Activated T-cell treated with anti-CD3 and anti-CD28 coated beads, Interleukin-2, amount 50 U/mL, for 4 hours (primary cell): ENCODE measurements around the gene HOXB8. TPM values are rescaled to one million over a fixed set of nuclear protein-coding genes. Genes with fewer than 3 reads are reported as not detected.
A peak's percentile ranks its signal among the peaks of the same experiment; 100 is the strongest.

ENCODE experiments used
- ATAC-seq, 2 donors: fragments of 200-7000 bp; cut with Tn5 transposase; one replicate each; pipeline ENCODE4 v1.10.0; 2021
- DNase-seq: peaks from one replicate; pipeline ENCODE4 v3.0.0-alpha.2; 2020
- H3K27me3 Mint-ChIP-seq: one replicate; pipeline ENCODE4 v1.8.0; 2021; ENCODE audit warnings: low read depth, mixed read lengths
- H3K36me3 Mint-ChIP-seq: one replicate; pipeline ENCODE4 v1.8.0; 2022; ENCODE audit warnings: mixed read lengths; ENCODE audit not compliant: insufficient read depth
- H3K4me1 Mint-ChIP-seq: one replicate; pipeline ENCODE4 v1.8.0; 2021; ENCODE audit warnings: low read depth, mixed read lengths
- H3K4me3 Mint-ChIP-seq: one replicate; pipeline ENCODE4 v1.8.0; 2021; ENCODE audit warnings: mild to moderate bottlenecking, moderate library complexity, mixed read lengths
- H3K9me3 Mint-ChIP-seq: one replicate; pipeline ENCODE4 v1.8.0; 2021; ENCODE audit warnings: mixed read lengths
- total RNA-seq, 3 donors: library from RNA; stranded (reverse); gene quantifications; one replicate each; pipeline ENCODE4 v1.2.1, GENCODE V29; 2021

HOXB8 gene
- total RNA-seq, 3 donors from 2014 or later, result 0.14 to 0.18 TPM; not detected in 1

DNA sequence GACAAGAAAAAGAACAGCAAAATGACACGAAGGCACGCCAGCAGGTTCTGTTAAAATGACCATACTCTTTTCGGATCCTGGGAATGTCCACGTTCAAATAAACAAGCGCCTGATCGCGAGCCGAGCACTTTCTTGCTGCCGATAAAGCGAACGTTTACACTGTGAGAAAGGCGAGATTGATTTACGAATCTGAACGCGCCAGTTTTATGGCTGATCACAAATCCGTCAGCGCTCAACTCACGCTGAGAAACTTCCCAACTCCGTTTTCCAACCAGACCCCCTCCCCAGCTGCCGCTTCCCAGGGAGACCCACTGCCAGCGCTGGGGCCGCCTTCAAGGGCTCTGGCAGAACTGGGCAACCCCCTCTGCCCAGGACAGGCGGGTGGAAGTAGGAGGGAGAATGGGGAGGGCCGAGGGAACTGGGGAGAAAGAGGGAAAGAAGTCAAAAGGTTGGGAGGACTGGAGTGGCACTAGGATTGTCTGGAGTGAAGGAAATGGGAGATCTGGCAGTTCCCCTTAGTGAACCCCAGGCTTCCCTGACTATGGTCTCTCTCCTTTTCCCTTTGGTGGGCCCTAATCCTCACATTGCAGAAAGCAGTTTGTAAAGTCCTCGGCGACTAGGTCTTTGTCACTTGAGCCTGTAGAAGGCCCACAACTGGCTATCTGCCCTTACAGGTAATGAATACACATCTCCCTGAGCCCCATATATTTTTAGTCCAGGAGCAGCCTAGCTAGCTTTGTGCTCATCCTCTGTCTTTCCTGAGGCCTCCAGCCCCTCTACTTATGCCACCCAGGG lies 43.9 kb downstream of the HOXB8 start:
- Mint-ChIP-seq H3K27me3 (peaks cover 10% of the 10 kb centered on the region), H3K36me3 (no peaks in the 10 kb centered on the region), H3K4me1 (peaks cover 11% of the 10 kb centered on the region), H3K9me3 (no peaks in the 10 kb centered on the region), H3K4me3 (no peak overlapping the region)
- no peak for ATAC-seq
- DNase-seq, result no peak

DNA sequence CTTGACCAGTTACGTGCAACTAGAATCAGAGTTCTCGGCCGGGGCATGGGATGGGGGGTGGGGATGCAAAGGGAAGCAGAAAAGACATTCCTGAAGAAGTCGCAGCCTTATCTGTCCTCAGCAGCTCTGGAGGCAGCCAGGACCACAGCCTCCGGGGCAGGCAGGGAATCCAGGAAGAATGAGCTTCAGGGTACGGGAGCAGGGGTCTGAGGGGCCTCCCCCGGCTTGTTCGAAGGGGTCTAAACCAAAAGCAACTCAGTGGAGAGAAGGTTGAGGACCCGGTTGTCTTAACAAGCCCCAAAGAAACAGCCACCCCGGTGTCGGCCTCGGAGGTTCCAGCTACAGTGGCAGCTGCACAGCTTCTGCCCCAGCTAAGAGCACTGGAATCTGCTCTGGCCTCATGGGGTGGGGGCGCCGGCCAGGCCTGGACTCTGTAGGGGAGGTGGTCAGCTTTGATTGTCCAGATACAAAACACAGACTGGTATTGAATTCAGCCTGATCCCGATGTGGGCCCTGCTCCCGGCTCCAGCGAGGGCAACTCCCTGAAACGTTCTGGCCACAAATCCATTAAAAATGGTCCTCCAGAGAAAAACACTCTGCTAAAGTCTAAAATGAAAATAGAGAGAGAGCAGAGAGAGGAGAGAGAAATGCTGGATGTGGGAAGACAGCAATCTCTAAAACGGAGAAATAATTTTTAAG lies 44.6 kb downstream of the HOXB8 start:
- H3K4me1 Mint-ChIP-seq, result peaks cover 7% of the 10 kb centered on the region
- peaks cover 10% of the 10 kb centered on the region for H3K27me3 Mint-ChIP-seq
- DNase-seq, result no peak
- no peaks in the 10 kb centered on the region for H3K36me3 Mint-ChIP-seq
- no peak overlapping the region for H3K4me3 Mint-ChIP-seq
- H3K9me3 Mint-ChIP-seq, result no peaks in the 10 kb centered on the region
- no peak for ATAC-seq

DNA sequence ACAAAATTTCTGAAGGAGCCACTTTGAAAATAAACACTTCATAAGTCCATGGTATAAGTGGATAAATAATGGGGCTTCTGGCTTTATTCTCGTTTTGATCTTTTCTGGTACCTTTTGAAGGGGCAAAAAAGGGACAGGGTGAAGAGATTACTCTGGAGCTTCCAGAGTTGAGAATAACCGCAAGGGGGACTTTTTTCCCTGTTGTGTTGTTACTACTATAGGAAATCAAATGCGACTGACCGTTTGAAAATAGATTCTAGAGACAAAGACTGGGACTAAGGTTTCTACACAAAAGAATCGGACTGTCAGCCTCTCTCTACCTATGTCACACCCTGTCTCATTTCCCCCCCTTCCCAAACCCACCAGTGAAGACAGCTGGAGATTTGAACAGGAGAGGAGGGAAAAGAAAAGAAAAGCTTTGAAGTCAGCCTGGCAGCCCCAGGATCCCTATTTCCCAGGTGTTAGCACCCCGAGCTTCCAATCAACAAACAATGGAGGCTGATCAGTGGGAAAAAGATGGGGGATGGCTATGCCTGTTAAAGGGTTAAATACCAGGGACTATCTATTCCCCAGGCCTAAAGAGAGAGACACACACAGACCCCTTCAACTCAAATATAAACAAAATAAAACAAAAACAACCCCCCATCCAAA lies 45.3 kb downstream of the HOXB8 start:
- DNase-seq, result no peak
- no peak for ATAC-seq
- Mint-ChIP-seq H3K4me1 (peaks cover 6% of the 10 kb centered on the region), H3K36me3 (no peaks in the 10 kb centered on the region), H3K4me3 (no peak overlapping the region), H3K27me3 (peaks cover 11% of the 10 kb centered on the region), H3K9me3 (no peaks in the 10 kb centered on the region)

DNA sequence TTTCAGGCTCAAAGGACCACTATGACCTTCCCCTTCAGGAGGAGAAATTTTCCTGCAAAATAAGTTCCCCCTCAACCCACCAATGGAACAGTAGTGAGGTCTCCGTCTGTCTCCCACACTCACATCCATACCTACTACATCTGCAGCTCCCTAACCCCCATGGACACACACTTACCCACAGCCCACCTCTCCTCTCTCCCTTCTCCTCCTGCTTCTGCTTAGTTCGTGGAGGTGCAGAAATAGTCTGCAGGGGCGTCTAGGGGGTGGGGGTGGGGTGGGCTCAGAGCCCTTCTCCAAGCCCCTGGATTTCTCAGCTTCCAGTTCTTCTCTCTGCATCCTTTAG lies 45.9 kb downstream of the HOXB8 start:
- no peak for ATAC-seq
- peaks cover 7% of the 10 kb centered on the region for H3K4me1 Mint-ChIP-seq

GRCh38 chr17:48568499-48569239 lies 46.4 kb downstream of the HOXB8 start:
- Mint-ChIP-seq H3K4me1 (peaks cover 7% of the 10 kb centered on the region), H3K9me3 (no peaks in the 10 kb centered on the region), H3K36me3 (no peaks in the 10 kb centered on the region), H3K27me3 (peaks cover 10% of the 10 kb centered on the region), H3K4me3 (peak overlapping the region; percentile 19)
- no peak for DNase-seq
- ATAC-seq, result no peak

More for the DNA sequence above, 45.9 kb downstream of the HOXB8 start:
- Mint-ChIP-seq H3K36me3 (no peaks in the 10 kb centered on the region), H3K27me3 (peaks cover 11% of the 10 kb centered on the region), H3K4me3 (no peak overlapping the region), H3K9me3 (no peaks in the 10 kb centered on the region)
- DNase-seq, result no peak

DNA sequence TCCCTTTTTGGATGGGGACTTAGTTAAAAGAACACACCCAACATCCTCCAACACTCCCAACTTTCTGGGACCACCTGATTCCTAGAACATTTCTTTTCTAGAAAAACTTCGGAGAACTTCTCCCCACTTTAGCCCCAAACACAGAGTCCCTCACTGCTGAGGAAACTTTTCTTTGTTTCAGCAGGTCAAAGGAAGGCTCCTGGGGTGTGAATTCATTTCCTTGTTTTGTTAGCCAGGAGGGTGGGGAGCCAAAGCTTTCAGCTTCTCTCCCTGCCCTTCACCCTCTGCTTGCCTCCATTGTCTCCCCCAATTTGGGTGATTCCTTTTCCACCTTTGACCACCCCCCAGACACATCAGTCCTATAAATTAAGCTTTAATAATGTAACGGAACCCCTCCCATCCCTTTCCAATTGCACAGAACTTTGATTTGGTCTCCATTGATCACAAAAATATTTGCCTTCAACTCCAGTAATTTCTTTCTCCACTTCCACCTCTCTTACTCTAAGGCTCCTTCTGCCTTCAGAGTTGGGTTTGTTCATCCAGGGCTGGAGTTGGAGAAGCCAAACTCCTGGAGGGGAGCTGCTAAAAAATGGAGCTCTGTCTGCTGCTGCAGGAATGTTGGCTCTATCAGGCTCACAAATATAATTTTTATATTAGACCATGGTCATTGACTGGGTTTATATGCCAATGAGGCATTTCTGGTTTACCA lies 47.3 kb downstream of the HOXB8 start:
- Mint-ChIP-seq H3K36me3 (no peaks in the 10 kb centered on the region), H3K9me3 (no peaks in the 10 kb centered on the region), H3K4me3 (no peak overlapping the region), H3K27me3 (peaks cover 11% of the 10 kb centered on the region), H3K4me1 (peaks cover 7% of the 10 kb centered on the region)
- no peak for DNase-seq
- no peak for ATAC-seq

- Mint-ChIP-seq H3K27me3 (peaks cover 11% of the 10 kb centered on the region), H3K36me3 (no peaks in the 10 kb centered on the region), H3K4me3 (no peak overlapping the region), H3K4me1 (peaks cover 7% of the 10 kb centered on the region), H3K9me3 (no peaks in the 10 kb centered on the region)
- ATAC-seq (no peak), DNase-seq (no peak)
Measured at GRCh38 chr17:48567209-48567608, 47.9 kb downstream of the HOXB8 start.

DNA sequence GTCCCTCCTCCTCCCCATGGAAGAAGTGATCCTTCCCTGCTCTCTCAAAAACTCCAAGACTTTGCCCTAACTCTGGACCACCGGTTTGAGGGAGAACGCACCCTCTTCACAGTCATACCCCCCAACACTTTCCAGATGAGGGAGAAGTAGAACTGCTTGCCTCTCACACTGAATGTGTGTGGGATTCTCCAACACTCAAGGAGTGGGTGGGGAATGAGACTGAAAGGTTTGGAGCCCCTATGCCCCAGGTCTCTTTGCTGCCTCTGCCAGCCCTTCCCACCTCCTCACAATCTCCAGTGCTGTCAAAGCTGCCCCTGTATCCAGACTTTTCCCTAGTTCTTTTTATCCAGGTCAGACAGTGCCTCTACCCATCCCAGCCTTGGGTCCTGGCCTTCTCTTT lies 48.4 kb downstream of the HOXB8 start:
- DNase-seq (no peak), ATAC-seq (no peak)
- peaks cover 11% of the 10 kb centered on the region for H3K27me3 Mint-ChIP-seq
- peaks cover 8% of the 10 kb centered on the region for H3K4me1 Mint-ChIP-seq
- no peaks in the 10 kb centered on the region for H3K36me3 Mint-ChIP-seq
- no peaks in the 10 kb centered on the region for H3K9me3 Mint-ChIP-seq
- H3K4me3 Mint-ChIP-seq, result no peak overlapping the region

DNA sequence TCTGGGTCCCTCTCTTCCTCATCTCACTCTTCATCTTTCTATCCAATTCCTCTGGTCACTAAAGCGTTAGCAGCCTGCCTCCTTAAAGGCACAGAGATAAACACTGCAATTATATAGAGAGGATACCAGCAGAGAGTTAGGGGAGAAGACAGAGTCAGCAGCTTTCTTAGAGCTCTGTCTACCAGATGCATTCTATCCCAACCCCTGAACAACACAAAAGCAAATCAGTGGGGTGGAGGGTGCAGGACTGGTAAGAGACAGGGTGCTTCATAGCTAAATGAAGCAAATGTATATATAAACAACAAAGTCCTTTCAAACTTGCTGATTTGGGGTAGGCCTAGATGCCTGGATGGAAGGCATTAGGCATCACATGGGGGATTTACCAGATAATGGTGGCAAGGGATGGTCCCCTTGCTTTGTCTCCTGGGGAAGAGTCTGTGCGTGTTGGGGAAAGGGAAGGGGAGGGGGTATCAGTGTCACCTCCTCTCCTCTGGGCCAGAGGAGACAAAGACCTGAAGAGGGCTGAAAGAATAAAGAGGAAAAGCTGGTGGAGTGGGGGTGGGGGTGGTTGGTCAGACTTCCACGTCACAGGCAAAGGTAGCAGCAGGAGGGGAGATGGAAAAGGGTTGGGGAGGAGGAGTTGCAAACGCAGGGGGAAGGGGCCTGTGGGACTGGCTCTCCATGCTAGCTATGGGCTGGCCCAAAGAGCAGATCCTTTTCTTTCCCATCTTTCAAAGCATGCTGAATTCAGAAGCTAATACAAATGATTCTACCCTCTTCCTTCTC lies 49.0 kb downstream of the HOXB8 start:
- Mint-ChIP-seq H3K9me3 (no peaks in the 10 kb centered on the region), H3K36me3 (no peaks in the 10 kb centered on the region), H3K4me3 (no peak overlapping the region), H3K27me3 (peaks cover 11% of the 10 kb centered on the region), H3K4me1 (peaks cover 10% of the 10 kb centered on the region)
- DNase-seq (no peak), ATAC-seq (no peak)

DNA sequence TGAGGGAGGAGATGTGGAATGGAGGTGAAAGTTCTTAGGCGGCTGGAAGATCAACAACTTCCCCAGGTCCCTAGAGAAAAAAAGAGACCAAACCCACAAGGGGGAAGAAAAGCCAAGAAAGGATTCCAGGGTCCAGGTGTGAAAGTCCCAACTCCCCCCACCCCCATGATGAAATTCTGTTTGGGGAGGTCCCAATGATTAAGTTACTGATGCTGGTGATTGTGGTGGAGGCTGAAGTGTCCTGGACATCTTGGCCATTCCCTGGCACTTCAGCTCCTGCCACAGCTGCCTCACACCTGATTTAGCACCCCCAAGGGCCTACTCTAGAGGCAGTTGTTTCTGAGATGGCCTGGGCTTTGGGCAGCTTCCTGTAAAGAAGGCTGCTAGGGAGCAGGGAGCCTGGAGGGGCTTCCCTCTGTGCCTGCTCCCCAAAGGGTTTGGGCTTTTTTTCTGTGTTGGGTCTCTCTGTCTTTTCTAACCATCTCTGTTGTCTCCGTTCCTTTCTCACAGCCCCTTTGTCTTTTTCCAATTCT lies 50.0 kb downstream of the HOXB8 start:
- H3K36me3 Mint-ChIP-seq, result no peaks in the 10 kb centered on the region
- ATAC-seq, result no peak
- peaks cover 10% of the 10 kb centered on the region for H3K4me1 Mint-ChIP-seq
- no peak for DNase-seq
- H3K27me3 Mint-ChIP-seq, result peaks cover 11% of the 10 kb centered on the region
- no peak overlapping the region for H3K4me3 Mint-ChIP-seq
- H3K9me3 Mint-ChIP-seq, result no peaks in the 10 kb centered on the region

GRCh38 chr17:48564188-48565021 lies 50.7 kb downstream of the HOXB8 start:
- Mint-ChIP-seq H3K36me3 (no peaks in the 10 kb centered on the region), H3K27me3 (peaks cover 13% of the 10 kb centered on the region), H3K9me3 (no peaks in the 10 kb centered on the region), H3K4me3 (no peak overlapping the region), H3K4me1 (peaks cover 10% of the 10 kb centered on the region)
- ATAC-seq (peak; percentile 45 to 63), DNase-seq (no peak)

GRCh38 chr17:48563867-48564187 lies 51.3 kb downstream of the HOXB8 start:
- DNase-seq (no peak), ATAC-seq (no peak)
- H3K4me3 Mint-ChIP-seq, result no peak overlapping the region
- H3K27me3 Mint-ChIP-seq, result peaks cover 13% of the 10 kb centered on the region
- H3K4me1 Mint-ChIP-seq, result peaks cover 7% of the 10 kb centered on the region
- no peaks in the 10 kb centered on the region for H3K9me3 Mint-ChIP-seq
- H3K36me3 Mint-ChIP-seq, result no peaks in the 10 kb centered on the region
